ENCODE results near the gene NPW.

Gene NPW

GRCh38 chr16:2056077-2056476 lies 36.5 kb downstream of the NPW start:
- DNase-seq: no peak

GRCh38 chr16:2056681-2057407 lies 37.3 kb downstream of the NPW start:
- DNase-seq: no peak

- DNase-seq: no peak
Observed at GRCh38 chr16:2057438-2057837, 37.9 kb downstream of the NPW start.

- peak; percentile 85 for DNase-seq
Observed at GRCh38 chr16:2058420-2058819, 38.8 kb downstream of the NPW start.

- peak; percentile 72 for DNase-seq
Observed at GRCh38 chr16:2058872-2059271, 39.3 kb downstream of the NPW start.

- no peak for DNase-seq
Observed at GRCh38 chr16:2060346-2060745, 40.8 kb downstream of the NPW start.

GRCh38 chr16:2061023-2061422 lies 41.4 kb downstream of the NPW start:
- no peak for DNase-seq

- DNase-seq: no peak
Observed at GRCh38 chr16:2061526-2061925, 41.9 kb downstream of the NPW start.

- no peak for DNase-seq
Observed at GRCh38 chr16:2062801-2063200, 43.2 kb downstream of the NPW start.

GRCh38 chr16:2063861-2064260 lies 44.3 kb downstream of the NPW start:
- no peak for DNase-seq

GRCh38 chr16:2064368-2064945 lies 44.9 kb downstream of the NPW start:
- no peak for DNase-seq

GRCh38 chr16:2066139-2066538 lies 46.6 kb downstream of the NPW start:
- DNase-seq: no peak
